ENCODE data around the gene FBXW8. TPM values are rescaled to one million over a fixed set of nuclear protein-coding genes. Genes with fewer than 3 reads are reported as not detected.

The FBXW8 gene
- total RNA-seq, 2 experiments from 2014 or later, result 7.0 to 8.5 TPM

DNA sequence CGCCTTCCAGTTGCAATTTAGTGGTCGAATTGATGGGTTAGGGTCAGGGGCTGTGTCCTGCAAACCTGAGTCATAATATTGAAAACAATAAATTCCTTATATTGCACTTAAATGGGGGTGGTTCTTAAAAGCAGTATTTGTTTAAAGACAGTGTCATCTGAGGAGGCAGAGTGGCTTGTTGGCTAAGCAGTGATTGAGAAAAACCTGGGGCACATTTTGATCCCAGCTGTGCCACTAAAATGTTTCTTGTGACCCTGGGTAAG is 48.4 kb downstream of the FBXW8 start:
- no peak overlapping the region for H3K4me3 Mint-ChIP-seq
- no peaks in the 10 kb centered on the region for H3K9me3 Mint-ChIP-seq
- H3K4me1 Mint-ChIP-seq (ENCODE audit: low read depth), result peaks cover 35% of the 10 kb centered on the region
- DNase-seq (no peak), ATAC-seq (no peak)
- no peaks in the 10 kb centered on the region for H3K36me3 Mint-ChIP-seq (ENCODE audit: low read depth)
- no peak overlapping the region for H3K27ac Mint-ChIP-seq
- CTCF ChIA-PET, result interaction anchor here (0.8 to 2.2 kb wide), 6 partner anchors 13 to 256 kb away, joined by 3 to 8 read pairs (median 3); no protein-coding TSS in a partner anchor
- POLR2A ChIA-PET, result interaction anchor here (1.0 kb wide), 1 partner anchor 32 kb away, joined by 4 read pairs; no protein-coding TSS in a partner anchor
- TF ChIP-seq, protein P1, sequence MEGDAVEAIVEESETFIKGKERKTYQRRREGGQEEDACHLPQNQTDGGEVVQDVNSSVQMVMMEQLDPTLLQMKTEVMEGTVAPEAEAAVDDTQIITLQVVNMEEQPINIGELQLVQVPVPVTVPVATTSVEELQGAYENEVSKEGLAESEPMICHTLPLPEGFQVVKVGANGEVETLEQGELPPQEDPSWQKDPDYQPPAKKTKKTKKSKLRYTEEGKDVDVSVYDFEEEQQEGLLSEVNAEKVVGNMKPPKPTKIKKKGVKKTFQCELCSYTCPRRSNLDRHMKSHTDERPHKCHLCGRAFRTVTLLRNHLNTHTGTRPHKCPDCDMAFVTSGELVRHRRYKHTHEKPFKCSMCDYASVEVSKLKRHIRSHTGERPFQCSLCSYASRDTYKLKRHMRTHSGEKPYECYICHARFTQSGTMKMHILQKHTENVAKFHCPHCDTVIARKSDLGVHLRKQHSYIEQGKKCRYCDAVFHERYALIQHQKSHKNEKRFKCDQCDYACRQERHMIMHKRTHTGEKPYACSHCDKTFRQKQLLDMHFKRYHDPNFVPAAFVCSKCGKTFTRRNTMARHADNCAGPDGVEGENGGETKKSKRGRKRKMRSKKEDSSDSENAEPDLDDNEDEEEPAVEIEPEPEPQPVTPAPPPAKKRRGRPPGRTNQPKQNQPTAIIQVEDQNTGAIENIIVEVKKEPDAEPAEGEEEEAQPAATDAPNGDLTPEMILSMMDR (IDR thresholded peaks at IDR 0.05), result no peak
- intact Hi-C loops (cut with micrococcal nuclease), result loop anchor here (10.0 kb wide), 1 partner anchor 254 kb away; no protein-coding TSS in a partner anchor
- H3K27me3 Mint-ChIP-seq, result no peaks in the 10 kb centered on the region

DNA sequence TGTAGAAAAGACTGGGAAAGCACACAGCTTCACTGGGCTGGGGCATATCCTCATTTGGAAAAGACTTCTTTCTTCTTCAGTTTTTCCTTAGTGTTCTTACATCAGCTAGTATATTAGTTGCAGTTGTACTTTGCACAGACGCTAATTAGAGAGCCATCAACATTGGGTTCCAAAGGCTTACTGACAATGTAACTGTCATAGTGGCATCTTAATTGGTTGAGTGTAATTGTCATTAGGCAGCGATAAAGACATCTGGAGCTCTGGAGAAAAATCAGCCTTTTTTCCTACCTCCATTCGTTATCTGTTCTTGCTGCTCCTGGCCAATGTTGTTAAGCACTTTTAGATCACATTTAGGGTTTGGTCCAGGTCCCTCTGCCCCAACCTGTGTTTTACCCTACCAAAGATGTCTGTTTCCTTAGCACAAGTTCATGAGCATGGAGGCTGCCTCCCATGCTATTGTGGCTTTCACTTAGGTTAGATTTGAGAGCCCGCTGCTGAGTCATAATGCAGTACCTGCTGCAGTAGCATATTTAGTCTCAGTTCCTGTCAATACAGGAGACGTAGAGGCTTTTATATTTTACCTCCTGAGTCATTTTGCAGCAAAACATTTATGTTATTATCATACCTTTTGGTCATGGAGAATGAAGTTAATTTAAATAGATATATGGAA is 49.2 kb downstream of the FBXW8 start:
- TF ChIP-seq, protein P1 (IDR thresholded peaks at IDR 0.05), result no peak
- no peak overlapping the region for H3K4me3 Mint-ChIP-seq
- H3K4me1 Mint-ChIP-seq (ENCODE audit: low read depth), result peaks cover 35% of the 10 kb centered on the region
- intact Hi-C loops (cut with micrococcal nuclease), result loop anchor here (10.0 kb wide), 1 partner anchor 255 kb away; no protein-coding TSS in a partner anchor
- H3K36me3 Mint-ChIP-seq (ENCODE audit: low read depth), result no peaks in the 10 kb centered on the region
- ChIA-PET CTCF (interaction anchor here (0.8 to 2.2 kb wide), 6 partner anchors 14 to 256 kb away, joined by 3 to 8 read pairs (median 3); no protein-coding TSS in a partner anchor), POLR2A (interaction anchor here (1.0 to 1.2 kb wide), 2 partner anchors 33 to 138 kb away, joined by 3 to 4 read pairs; no protein-coding TSS in a partner anchor)
- peak; percentile 78 for DNase-seq
- H3K27ac Mint-ChIP-seq, result no peak overlapping the region
- H3K9me3 Mint-ChIP-seq, result no peaks in the 10 kb centered on the region
- H3K27me3 Mint-ChIP-seq, result no peaks in the 10 kb centered on the region
- ATAC-seq, result peak; percentile 94

DNA sequence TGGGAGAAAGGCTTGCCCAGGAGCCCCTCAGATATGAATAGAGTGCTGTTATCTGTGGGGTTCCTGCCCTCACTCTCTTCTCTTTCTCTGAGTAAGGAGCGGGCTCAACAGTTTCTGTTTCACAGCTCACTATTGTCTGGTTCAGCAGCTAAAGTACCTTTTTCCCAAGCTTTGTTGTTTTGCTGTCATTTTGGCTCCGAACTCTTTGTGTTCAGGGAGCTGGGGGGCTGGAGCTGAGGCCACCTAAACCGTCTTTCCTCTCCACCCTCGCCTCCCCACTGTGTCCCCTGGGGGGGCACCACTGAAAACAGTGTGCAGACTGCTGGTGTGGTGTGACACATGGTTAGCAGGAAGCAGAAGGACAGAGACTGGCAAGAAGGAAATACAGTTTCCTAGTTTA is 51.4 kb downstream of the FBXW8 start:
- DNase-seq, result no peak
- no peaks in the 10 kb centered on the region for H3K9me3 Mint-ChIP-seq
- no peak overlapping the region for H3K4me3 Mint-ChIP-seq
- no peak overlapping the region for H3K27ac Mint-ChIP-seq
- intact Hi-C loops (cut with micrococcal nuclease), result no loop called here
- peak; percentile 27 for ATAC-seq
- CTCF ChIA-PET, result no interaction called here
- no peaks in the 10 kb centered on the region for H3K27me3 Mint-ChIP-seq
- peaks cover 31% of the 10 kb centered on the region for H3K4me1 Mint-ChIP-seq (ENCODE audit: low read depth)
- TF ChIP-seq, protein P1 (IDR thresholded peaks at IDR 0.05), result no peak
- H3K36me3 Mint-ChIP-seq (ENCODE audit: low read depth), result peaks cover 9% of the 10 kb centered on the region
- POLR2A ChIA-PET, result no interaction called here

DNA sequence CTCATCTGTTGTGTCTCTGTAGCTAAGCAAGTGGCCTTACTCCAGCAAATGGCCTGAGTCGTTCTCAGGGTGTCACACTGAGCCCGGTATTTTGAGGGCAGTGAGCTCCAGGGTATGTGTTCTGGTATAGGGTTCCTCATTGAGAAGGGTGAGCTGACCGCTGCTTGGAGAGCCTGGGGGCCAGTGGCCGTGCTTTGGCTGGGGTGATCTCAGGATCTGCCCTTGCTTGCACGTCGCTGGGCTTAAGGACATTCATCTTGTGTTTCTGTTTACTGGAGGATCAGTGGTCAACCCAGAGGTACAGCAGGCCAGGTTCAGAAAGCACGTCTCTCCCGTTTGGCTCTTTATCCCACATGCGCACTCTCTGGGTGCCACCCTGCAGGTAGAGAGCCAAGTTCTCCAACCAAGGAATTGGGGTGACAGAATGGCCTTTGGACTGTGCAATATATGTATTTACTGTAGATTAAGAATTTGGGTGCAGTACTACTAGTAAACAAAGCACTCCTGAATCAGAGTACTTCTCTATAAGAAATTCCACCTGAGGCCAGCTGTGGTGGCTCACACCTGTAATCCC is 52.1 kb downstream of the FBXW8 start:
- H3K27ac Mint-ChIP-seq, result no peak overlapping the region
- ChIA-PET POLR2A (no interaction called here), CTCF (no interaction called here)
- DNase-seq (no peak), ATAC-seq (no peak)
- no peak overlapping the region for H3K4me3 Mint-ChIP-seq
- TF ChIP-seq, protein P1 (IDR thresholded peaks at IDR 0.05), result no peak
- peaks cover 31% of the 10 kb centered on the region for H3K4me1 Mint-ChIP-seq (ENCODE audit: low read depth)
- H3K36me3 Mint-ChIP-seq (ENCODE audit: low read depth), result peaks cover 9% of the 10 kb centered on the region
- no peaks in the 10 kb centered on the region for H3K27me3 Mint-ChIP-seq
- intact Hi-C loops (cut with micrococcal nuclease), result no loop called here
- H3K9me3 Mint-ChIP-seq, result no peaks in the 10 kb centered on the region
